HEK293 (cell line): ENCODE data around the gene IER3IP1.

Experiments used
- CTCF ChIP-seq: fragments of 450-650 bp; formaldehyde crosslinking; IDR thresholded peaks from 2 replicates; pipeline ENCODE4 v1.5.1; 2016; ENCODE audit warnings: missing biosample characterization, missing genetic modification characterization
- RBAK ChIP-seq: fragments of 450-650 bp; formaldehyde crosslinking; IDR thresholded peaks from 2 replicates; pipeline ENCODE4 v1.5.1; 2016; ENCODE audit warnings: missing biosample characterization, missing genetic modification characterization
- TSHZ1 ChIP-seq: fragments of 450-650 bp; formaldehyde crosslinking; IDR thresholded peaks from 2 replicates; pipeline ENCODE4 v1.5.1; 2016; ENCODE audit warnings: missing biosample characterization, missing genetic modification characterization, borderline replicate concordance
- ZBTB7A ChIP-seq: fragments of 450-650 bp; formaldehyde crosslinking; IDR thresholded peaks from 2 replicates; pipeline ENCODE4 v1.5.1; 2016; ENCODE audit warnings: low read depth, missing biosample characterization, missing genetic modification characterization
- ZNF175 ChIP-seq: fragments of 450-650 bp; formaldehyde crosslinking; IDR thresholded peaks from 2 replicates; pipeline ENCODE4 v1.5.1; 2016; ENCODE audit warnings: missing biosample characterization, missing genetic modification characterization
- ZNF274 ChIP-seq, 2 experiments: fragments of 200-500 bp in 1 of 2; fragments of 450-650 bp in 1 of 2; sonication (Bioruptor generic) in 1 of 2; formaldehyde crosslinking in 1 of 2; IDR thresholded peaks; 2 replicates each; pipeline versions ENCODE4 v1.5.1 to v1.6.1; 2014 to 2016; ENCODE audit warnings: borderline replicate concordance in 1 of 2, inconsistent platforms in 1 of 2, low read length in 1 of 2, missing biosample characterization in 1 of 2, missing genetic modification characterization in 1 of 2
- ZNF354C ChIP-seq: fragments of 450-650 bp; formaldehyde crosslinking; IDR thresholded peaks from 2 replicates; pipeline ENCODE4 v1.5.1; 2016; ENCODE audit warnings: missing biosample characterization, missing genetic modification characterization, low read depth, borderline replicate concordance
- ZNF423 ChIP-seq: fragments of 450-650 bp; formaldehyde crosslinking; IDR thresholded peaks from 2 replicates; pipeline ENCODE4 v1.5.1; 2016; ENCODE audit warnings: missing biosample characterization, missing genetic modification characterization
- ZNF449 ChIP-seq: fragments of 450-650 bp; formaldehyde crosslinking; IDR thresholded peaks from 2 replicates; pipeline ENCODE4 v1.5.1; 2017; ENCODE audit warnings: missing biosample characterization, mild to moderate bottlenecking, missing genetic modification characterization, moderate library complexity
- ZNF549 ChIP-seq: fragments of 450-650 bp; IDR thresholded peaks from 2 replicates; pipeline ENCODE4 v1.5.1; 2018; ENCODE audit warnings: missing biosample characterization, missing genetic modification characterization, mild to moderate bottlenecking, inconsistent platforms, moderate library complexity
- ZNF792 ChIP-seq: fragments of 450-650 bp; formaldehyde crosslinking; IDR thresholded peaks from 2 replicates; pipeline ENCODE4 v1.5.1; 2016; ENCODE audit warnings: missing biosample characterization, missing genetic modification characterization

- TF ChIP-seq ZNF274 (IDR thresholded peaks at IDR 0.05; ENCODE audit: low read length) (no peak), ZNF274 (tag by site-specific recombination; IDR thresholded peaks at IDR 0.05; ENCODE audit: borderline replicate concordance) (no peak), ZBTB7A (tag by site-specific recombination) (no peak), CTCF (tag by site-specific recombination) (no peak), ZNF792 (tag by site-specific recombination) (no peak), RBAK (tag by site-specific recombination) (no peak), ZNF549 (tag by site-specific recombination) (no peak), ZNF354C (tag by site-specific recombination) (no peak), TSHZ1 (tag by site-specific recombination) (no peak), ZNF175 (tag by site-specific recombination) (no peak), ZNF449 (tag by site-specific recombination) (no peak), ZNF423 (tag by site-specific recombination) (no peak)
These were observed 774 bp downstream of the IER3IP1 start for GRCh38 chr18:47175283-47175897.
